Testis (tissue), 3 donors: ENCODE measurements around the gene DPH7. TPM values are rescaled to one million over a fixed set of nuclear protein-coding genes. Genes with fewer than 3 reads are reported as not detected.

Experiments
- DNase-seq: peaks from one replicate; pipeline ENCODE4 v3.0.0-alpha.2; 2019
- H3K27ac ChIP-seq, 2 donors: fragments of 200-600 bp; sonication (generic); one replicate each; pipeline ENCODE4 v1.5.1; 2019
- H3K27me3 ChIP-seq: fragments of 200-600 bp; sonication (generic); one replicate; pipeline ENCODE4 v1.5.1; 2019
- H3K36me3 ChIP-seq: fragments of 200-600 bp; sonication (generic); one replicate; pipeline ENCODE4 v1.5.1; 2017; ENCODE audit warnings: low read depth; ENCODE audit errors: missing control alignments
- H3K4me1 ChIP-seq: fragments of 200-600 bp; sonication (generic); one replicate; pipeline ENCODE4 v1.5.1; 2019
- H3K4me3 ChIP-seq, 2 donors: fragments of 200-600 bp; sonication (generic); one replicate each; pipeline ENCODE4 v1.5.1; 2017 to 2019
- H3K9me3 ChIP-seq: fragments of 200-600 bp; sonication (generic); one replicate; pipeline ENCODE4 v1.5.1; 2017
- POLR2A ChIP-seq: fragments of 450-650 bp; IDR thresholded peaks from one replicate; pipeline ENCODE4 v1.6.1; 2017; ENCODE audit warnings: antibody characterized with exemption, mild to moderate bottlenecking, moderate library complexity
- WGBS, 2 donors: methylation state at CpG; one replicate each; pipeline ENCODE4 v1.1.5; 2018; 5-methylcytosine and 5-hydroxymethylcytosine counted together
- intact Hi-C: fragments of 100-400 bp; cut with DNase I; formaldehyde crosslinking; loops from one replicate; pipeline ENCODE4 v1.15.1; 2023; ENCODE audit warnings: low total_unique reads
- polyA plus RNA-seq: library from polyadenylated mRNA; stranded (reverse); fragments of 350-450 nt; fragmentation: Illumina TruSeq; extraction: RNeasy Lipid Tissue Mini Kit (QIAGEN cat#74804); gene quantifications from one replicate; pipeline ENCODE4 v1.2.3, GENCODE V29; 2014; ENCODE audit warnings: low read depth, low replicate concordance; ENCODE audit not compliant: insufficient read depth
- total RNA-seq, 2 donors: library from RNA; depleted of rRNA; stranded (reverse); fragments of >200 nt; gene quantifications; one replicate each; pipeline ENCODE4 v1.2.3, GENCODE V29; 2016
- TF ChIP-seq, protein P1 (sequence below), 3 experiments: fragments of 450-650 bp in 2 of 3; fragments of 200-600 bp in 1 of 3; sonication (generic) in 1 of 3; IDR thresholded peaks; one replicate each; pipeline ENCODE4 v1.5.1; 2016 to 2019; ENCODE audit warnings: antibody characterized with exemption in 3 of 3, mild to moderate bottlenecking in 2 of 3, moderate library complexity in 1 of 3

DPH7 gene
- total and polyA plus RNA-seq, 3 donors from 2014 or later: 34.7 to 92.5 (median 61.8) TPM

DNA sequence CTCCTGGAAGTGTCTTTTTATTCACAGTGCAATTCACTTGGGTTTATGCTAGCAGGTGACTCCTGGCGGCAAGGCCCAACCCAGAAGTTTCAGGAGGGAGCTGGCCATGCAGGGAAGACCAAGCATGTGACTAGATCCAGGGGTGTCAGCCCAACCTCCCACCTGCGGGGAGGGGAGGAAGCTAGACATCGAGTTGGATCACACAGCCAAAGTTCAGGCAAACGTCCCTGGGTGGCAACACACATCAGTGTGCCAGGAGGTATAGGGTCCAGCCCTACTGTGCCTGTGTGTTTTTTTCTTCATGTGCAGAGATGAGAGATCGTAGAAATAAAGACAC is 53.8 kb downstream of the DPH7 start:
- TF ChIP-seq, protein P1, sequence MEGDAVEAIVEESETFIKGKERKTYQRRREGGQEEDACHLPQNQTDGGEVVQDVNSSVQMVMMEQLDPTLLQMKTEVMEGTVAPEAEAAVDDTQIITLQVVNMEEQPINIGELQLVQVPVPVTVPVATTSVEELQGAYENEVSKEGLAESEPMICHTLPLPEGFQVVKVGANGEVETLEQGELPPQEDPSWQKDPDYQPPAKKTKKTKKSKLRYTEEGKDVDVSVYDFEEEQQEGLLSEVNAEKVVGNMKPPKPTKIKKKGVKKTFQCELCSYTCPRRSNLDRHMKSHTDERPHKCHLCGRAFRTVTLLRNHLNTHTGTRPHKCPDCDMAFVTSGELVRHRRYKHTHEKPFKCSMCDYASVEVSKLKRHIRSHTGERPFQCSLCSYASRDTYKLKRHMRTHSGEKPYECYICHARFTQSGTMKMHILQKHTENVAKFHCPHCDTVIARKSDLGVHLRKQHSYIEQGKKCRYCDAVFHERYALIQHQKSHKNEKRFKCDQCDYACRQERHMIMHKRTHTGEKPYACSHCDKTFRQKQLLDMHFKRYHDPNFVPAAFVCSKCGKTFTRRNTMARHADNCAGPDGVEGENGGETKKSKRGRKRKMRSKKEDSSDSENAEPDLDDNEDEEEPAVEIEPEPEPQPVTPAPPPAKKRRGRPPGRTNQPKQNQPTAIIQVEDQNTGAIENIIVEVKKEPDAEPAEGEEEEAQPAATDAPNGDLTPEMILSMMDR (IDR thresholded peaks at IDR 0.05): no peak
- no peak for TF ChIP-seq POLR2A
- H3K27ac ChIP-seq: no peak overlapping the region
- no peak overlapping the region for H3K4me3 ChIP-seq
- intact Hi-C loops: no loop called here
- no peaks in the 10 kb centered on the region for H3K36me3 ChIP-seq
- H3K9me3 ChIP-seq: no peaks in the 10 kb centered on the region
- 92% methylated on average over 5 of the region's 5 CpGs for WGBS, 2 donors
- DNase-seq: no peak
- H3K4me1 ChIP-seq: no peaks in the 10 kb centered on the region
- no peaks in the 10 kb centered on the region for H3K27me3 ChIP-seq

DNA sequence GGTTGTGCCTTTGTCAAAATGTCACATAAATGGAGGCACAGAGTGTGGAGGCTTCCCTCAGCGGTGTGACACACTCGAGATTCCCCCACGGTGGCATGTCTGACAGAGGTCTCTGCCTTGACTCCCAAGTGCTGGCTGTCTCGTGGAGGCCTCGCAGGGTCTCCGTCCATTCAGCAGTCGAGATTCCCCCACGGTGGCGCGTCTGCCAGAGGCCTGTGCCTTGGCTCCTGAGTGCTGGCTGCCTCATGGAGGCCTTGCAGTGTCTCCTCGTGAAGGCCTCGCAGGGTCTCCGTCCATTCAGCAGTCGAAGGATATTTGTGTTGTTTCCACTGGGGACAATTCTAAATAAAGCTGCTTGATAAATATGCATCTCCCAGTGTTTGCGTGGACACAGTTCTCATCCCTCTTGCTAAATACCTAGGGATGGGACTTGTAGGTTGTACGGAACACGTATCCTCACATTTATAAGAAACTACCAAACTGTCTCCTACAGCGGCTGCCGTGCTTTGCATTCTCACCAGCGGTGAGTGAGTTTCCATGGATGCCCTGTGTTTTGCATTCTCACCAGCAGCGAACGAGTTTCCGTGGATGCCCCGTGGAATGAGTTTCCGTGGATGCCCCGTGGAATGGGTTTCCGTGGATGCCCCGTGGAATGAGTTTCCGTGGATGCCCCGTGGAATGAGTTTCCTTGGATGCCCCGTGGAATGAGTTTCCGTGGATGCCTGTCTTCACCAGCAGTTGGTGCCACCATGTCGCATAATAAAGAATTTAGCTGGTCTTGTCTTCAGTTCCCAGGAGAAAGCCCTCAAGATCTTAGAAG is 54.4 kb downstream of the DPH7 start:
- no peaks in the 10 kb centered on the region for H3K4me1 ChIP-seq
- H3K27ac ChIP-seq: no peak overlapping the region
- H3K27me3 ChIP-seq: no peaks in the 10 kb centered on the region
- WGBS, 2 donors: 93 to 96% methylated on average over 28 to 33 of the region's 33 CpGs
- H3K9me3 ChIP-seq: no peaks in the 10 kb centered on the region
- no peak overlapping the region for H3K4me3 ChIP-seq
- TF ChIP-seq, protein P1 (IDR thresholded peaks at IDR 0.05): no peak
- no peak for TF ChIP-seq POLR2A
- intact Hi-C loops: no loop called here
- no peaks in the 10 kb centered on the region for H3K36me3 ChIP-seq
- DNase-seq: no peak

DNA sequence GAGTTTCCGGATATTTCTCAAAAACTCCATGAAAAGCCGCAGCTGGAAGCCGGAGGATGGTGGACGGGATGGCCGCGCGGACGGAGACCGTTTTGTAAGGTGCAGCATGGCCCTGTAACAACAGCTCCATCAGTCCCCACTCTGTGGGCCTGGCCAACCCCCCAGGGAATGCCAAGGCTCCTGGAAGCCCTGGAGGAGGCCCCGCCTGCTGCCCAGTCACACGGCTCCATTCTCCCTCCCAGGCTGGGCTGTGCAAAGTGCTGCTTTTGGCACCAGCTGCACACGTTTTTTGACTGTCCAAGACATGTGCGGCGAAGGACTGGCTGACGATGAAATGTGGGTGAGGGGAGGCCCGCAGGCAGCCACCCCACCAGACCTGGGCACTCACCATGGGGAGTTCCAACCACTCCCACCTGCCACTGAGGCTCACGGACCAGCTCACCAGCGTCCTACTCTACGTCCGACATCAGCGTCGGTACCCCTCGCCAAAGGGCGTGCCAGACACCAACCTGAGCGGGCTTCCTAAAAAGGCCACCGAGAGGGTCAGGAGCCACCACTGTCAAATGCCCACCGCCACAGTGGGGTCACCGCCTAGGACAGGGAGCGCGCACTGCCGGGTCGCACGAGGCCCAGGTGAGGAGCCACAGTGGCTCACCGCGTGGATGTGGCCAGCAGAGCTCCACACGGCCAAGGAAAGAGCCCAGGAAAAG is 55.8 kb downstream of the DPH7 start:
- H3K4me1 ChIP-seq: no peaks in the 10 kb centered on the region
- H3K27ac ChIP-seq: no peak overlapping the region
- no peaks in the 10 kb centered on the region for H3K36me3 ChIP-seq
- no peak overlapping the region for H3K4me3 ChIP-seq
- intact Hi-C loops: no loop called here
- no peaks in the 10 kb centered on the region for H3K9me3 ChIP-seq
- 94 to 97% methylated on average over 21 to 36 of the region's 36 CpGs for WGBS, 2 donors
- no peaks in the 10 kb centered on the region for H3K27me3 ChIP-seq
- TF ChIP-seq POLR2A: no peak
- TF ChIP-seq, protein P1 (IDR thresholded peaks at IDR 0.05): no peak
- no peak for DNase-seq

DNA sequence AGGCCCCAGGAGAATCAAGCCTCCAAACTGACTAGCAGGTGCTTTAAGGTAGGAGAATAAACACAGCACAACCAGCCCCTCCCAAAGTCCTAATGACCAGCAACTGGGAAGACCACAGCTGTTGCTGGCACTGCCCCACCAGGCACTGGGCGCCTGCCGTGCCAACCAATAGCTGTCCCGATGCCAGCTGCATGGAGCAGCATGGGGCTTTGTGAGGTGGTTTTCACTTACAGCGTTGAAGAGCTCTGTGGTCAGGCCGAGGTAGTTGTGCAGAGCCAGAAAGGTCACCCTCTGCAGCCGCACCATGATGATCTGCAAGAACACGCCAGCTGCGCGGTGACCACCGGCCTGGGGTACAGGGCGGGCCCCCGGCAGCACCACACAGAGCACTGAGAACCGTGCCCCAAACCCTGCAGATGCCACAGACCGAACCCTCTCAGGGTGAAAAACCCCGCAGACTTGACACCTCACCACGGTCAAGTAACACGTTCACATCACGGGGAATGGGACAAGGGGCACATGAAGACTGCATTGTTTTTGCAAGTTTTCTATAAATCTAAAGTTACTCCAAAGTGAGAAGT is 57.2 kb downstream of the DPH7 start:
- Histone ChIP-seq H3K4me1 (no peaks in the 10 kb centered on the region), H3K9me3 (no peaks in the 10 kb centered on the region), H3K4me3 (no peak overlapping the region), H3K27me3 (no peaks in the 10 kb centered on the region), H3K27ac (no peak overlapping the region), H3K36me3 (no peaks in the 10 kb centered on the region)
- TF ChIP-seq, protein P1 (IDR thresholded peaks at IDR 0.05): no peak
- no peak for TF ChIP-seq POLR2A
- DNase-seq: no peak
- 95 to 96% methylated on average over 18 of the region's 18 CpGs for WGBS, 2 donors
- intact Hi-C loops: no loop called here
